Vagina (tissue), 2 donors: ENCODE data around the gene MGAT5. TPM values are rescaled to one million over a fixed set of nuclear protein-coding genes. Genes with fewer than 3 reads are reported as not detected.

Experiments
- DNase-seq, 2 donors: peaks; one replicate each; pipeline ENCODE4 v3.0.0-alpha.2; 2017; ENCODE audit errors: extremely low spot score in 2 of 2
- H3K27ac ChIP-seq: fragments of 200-600 bp; sonication (generic); one replicate; pipeline ENCODE4 v1.5.1; 2019
- H3K27me3 ChIP-seq: fragments of 200-600 bp; sonication (generic); one replicate; pipeline ENCODE4 v1.5.1; 2019
- H3K36me3 ChIP-seq, 2 donors: fragments of 200-600 bp; sonication (generic); one replicate each; pipeline ENCODE4 v1.5.1; 2017 to 2019
- H3K4me1 ChIP-seq: fragments of 200-600 bp; sonication (generic); one replicate; pipeline ENCODE4 v1.5.1; 2019
- H3K4me3 ChIP-seq, 2 donors: fragments of 200-600 bp; sonication (generic); 1 replicate in 1 of 2; 2 replicates in 1 of 2; pipeline ENCODE4 v1.5.1; 2016 to 2019
- H3K9me3 ChIP-seq: fragments of 200-600 bp; sonication (generic); one replicate; pipeline ENCODE4 v1.5.1; 2019
- CTCF ChIP-seq, 3 experiments: fragments of 450-650 bp in 2 of 3; fragments of 200-600 bp in 1 of 3; sonication (generic) in 1 of 3; IDR thresholded peaks; one replicate each; pipeline ENCODE4 v1.5.1; 2017 to 2019; ENCODE audit warnings: antibody characterized with exemption in 3 of 3, mild to moderate bottlenecking in 2 of 3, moderate library complexity in 2 of 3
- POLR2A ChIP-seq, 2 donors: fragments of 450-650 bp; IDR thresholded peaks; one replicate each; pipeline ENCODE4 v1.6.1; 2017; ENCODE audit warnings: antibody characterized with exemption in 2 of 2, mild to moderate bottlenecking in 2 of 2, moderate library complexity in 2 of 2
- POLR2AphosphoS5 ChIP-seq, 2 donors: sonication (generic); formaldehyde crosslinking; IDR thresholded peaks; one replicate each; pipeline ENCODE4 v1.9.0; 2017; ENCODE audit warnings: antibody characterized with exemption in 2 of 2, mild to moderate bottlenecking in 2 of 2, low read depth in 1 of 2; ENCODE audit not compliant: insufficient read depth in 1 of 2
- intact Hi-C: fragments of 100-400 bp; cut with DNase I; formaldehyde crosslinking; loops from one replicate; pipeline ENCODE4 v1.15.1; 2023
- total RNA-seq: library from RNA; depleted of rRNA; stranded (reverse); fragments of >200 nt; gene quantifications from one replicate; pipeline ENCODE4 v1.2.3, GENCODE V29; 2016

The MGAT5 gene
- total RNA-seq, 1 donor from 2014 or later: 16.7 TPM

GRCh38 chr2:134240061-134240460, 13.8 kb upstream of the MGAT5 start:
- Histone ChIP-seq H3K4me1 (peaks cover 16% of the 10 kb centered on the region), H3K27ac (no peak overlapping the region), H3K36me3 (no peaks in the 10 kb centered on the region), H3K27me3 (no peaks in the 10 kb centered on the region), H3K9me3 (no peaks in the 10 kb centered on the region), H3K4me3 (no peak overlapping the region)
- no peak for TF ChIP-seq CTCF (IDR thresholded peaks at IDR 0.05)
- no peak for TF ChIP-seq POLR2AphosphoS5 (IDR thresholded peaks at IDR 0.05; ENCODE audit: insufficient read depth in 1 of 2, low read depth in 1 of 2)
- TF ChIP-seq POLR2A (IDR thresholded peaks at IDR 0.05): no peak
- no peak for DNase-seq
- intact Hi-C loops: no loop called here

- intact Hi-C loops: no loop called here
- Histone ChIP-seq H3K4me3 (no peak overlapping the region), H3K27ac (no peak overlapping the region), H3K27me3 (no peaks in the 10 kb centered on the region), H3K4me1 (peaks cover 14% of the 10 kb centered on the region), H3K9me3 (no peaks in the 10 kb centered on the region), H3K36me3 (no peaks in the 10 kb centered on the region)
- no peak for TF ChIP-seq POLR2A (IDR thresholded peaks at IDR 0.05)
- TF ChIP-seq CTCF (IDR thresholded peaks at IDR 0.05): no peak
- TF ChIP-seq POLR2AphosphoS5 (IDR thresholded peaks at IDR 0.05; ENCODE audit: insufficient read depth in 1 of 2, low read depth in 1 of 2): no peak
- DNase-seq: no peak
Measured at GRCh38 chr2:134241911-134242310, 12.0 kb upstream of the MGAT5 start.

GRCh38 chr2:134243244-134243643, 10.6 kb upstream of the MGAT5 start:
- no peak for TF ChIP-seq POLR2AphosphoS5 (IDR thresholded peaks at IDR 0.05; ENCODE audit: insufficient read depth in 1 of 2, low read depth in 1 of 2)
- TF ChIP-seq CTCF (IDR thresholded peaks at IDR 0.05): no peak
- TF ChIP-seq POLR2A (IDR thresholded peaks at IDR 0.05): no peak
- Histone ChIP-seq H3K9me3 (no peaks in the 10 kb centered on the region), H3K36me3 (no peaks in the 10 kb centered on the region), H3K27me3 (no peaks in the 10 kb centered on the region), H3K27ac (no peak overlapping the region), H3K4me3 (no peak overlapping the region), H3K4me1 (peaks cover 14% of the 10 kb centered on the region)
- intact Hi-C loops: no loop called here
- no peak for DNase-seq

- no peaks in the 10 kb centered on the region for H3K9me3 ChIP-seq
- H3K27ac ChIP-seq: no peak overlapping the region
- H3K4me1 ChIP-seq: peaks cover 14% of the 10 kb centered on the region
- intact Hi-C loops: no loop called here
- TF ChIP-seq POLR2A (IDR thresholded peaks at IDR 0.05): no peak
- TF ChIP-seq POLR2AphosphoS5 (IDR thresholded peaks at IDR 0.05; ENCODE audit: insufficient read depth in 1 of 2, low read depth in 1 of 2): no peak
- no peak for TF ChIP-seq CTCF (IDR thresholded peaks at IDR 0.05)
- H3K4me3 ChIP-seq: no peak overlapping the region
- DNase-seq: no peak
- no peaks in the 10 kb centered on the region for H3K27me3 ChIP-seq
- no peaks in the 10 kb centered on the region for H3K36me3 ChIP-seq
Measured at GRCh38 chr2:134244086-134244485, 9.8 kb upstream of the MGAT5 start.

GRCh38 chr2:134244587-134244986, 9.3 kb upstream of the MGAT5 start:
- no peak overlapping the region for H3K4me3 ChIP-seq
- no peak for TF ChIP-seq POLR2AphosphoS5 (IDR thresholded peaks at IDR 0.05; ENCODE audit: insufficient read depth in 1 of 2, low read depth in 1 of 2)
- no peak for TF ChIP-seq CTCF (IDR thresholded peaks at IDR 0.05)
- TF ChIP-seq POLR2A (IDR thresholded peaks at IDR 0.05): no peak
- no peak for DNase-seq
- no peak overlapping the region for H3K27ac ChIP-seq
- no peaks in the 10 kb centered on the region for H3K27me3 ChIP-seq
- H3K4me1 ChIP-seq: peaks cover 14% of the 10 kb centered on the region
- no peaks in the 10 kb centered on the region for H3K36me3 ChIP-seq
- intact Hi-C loops: no loop called here
- no peaks in the 10 kb centered on the region for H3K9me3 ChIP-seq
